OCI-LY7 (cell line): ENCODE data around the gene ZC4H2. TPM values are rescaled to one million over a fixed set of nuclear protein-coding genes. Genes with fewer than 3 reads are reported as not detected.

Experiments
- BruUV-seq: library from RNA; stranded (reverse); fragments of 400-500 nt; replicated peaks from 2 replicates; lab custom pipeline; 2021; lab: Mats Ljungman, UMichigan
- CTCF ChIA-PET: fragments of 300-600 bp; sonication (Branson Sonifier 250); formaldehyde crosslinking; loops from one replicate; lab custom pipeline; 2022; ENCODE audit warnings: antibody characterized with exemption; ENCODE audit not compliant: unreplicated experiment; lab: Charles Lee
- POLR2A ChIA-PET: fragments of 300-600 bp; sonication (Branson Sonifier 250); formaldehyde crosslinking; loops from one replicate; lab custom pipeline; 2022; ENCODE audit warnings: antibody characterized with exemption; lab: Charles Lee
- DNase-seq: peaks from one replicate; pipeline ENCODE4 v3.0.0-alpha.2; 2015; ENCODE audit warnings: low spot score
- H2AFZ ChIP-seq: fragments of 200-600 bp; sonication (generic), shearing (Covaris generic); 2 replicates; pipeline ENCODE4 v1.6.1; 2014; ENCODE audit warnings: mild to moderate bottlenecking, antibody characterized with exemption, low read length, moderate library complexity
- H3K27ac ChIP-seq: fragments of 200-600 bp; sonication (generic); 2 replicates; pipeline ENCODE4 v1.5.1; 2014; ENCODE audit warnings: mixed run types, low read depth, mild to moderate bottlenecking, moderate library complexity, low read length, inconsistent platforms; ENCODE audit not compliant: poor library complexity, severe bottlenecking
- H3K36me3 ChIP-seq: fragments of 200-600 bp; sonication (generic); 2 replicates; pipeline ENCODE4 v1.6.1; 2014; ENCODE audit warnings: mild to moderate bottlenecking, antibody characterized with exemption, low read length, moderate library complexity, mixed read lengths; ENCODE audit not compliant: insufficient read depth
- H3K4me1 ChIP-seq: fragments of 200-600 bp; sonication (generic); 2 replicates; pipeline ENCODE4 v1.5.1; 2014; ENCODE audit warnings: mild to moderate bottlenecking, low read length; ENCODE audit not compliant: insufficient read depth, poor library complexity, severe bottlenecking
- H3K4me2 ChIP-seq: fragments of 200-600 bp; sonication (generic); 2 replicates; pipeline ENCODE4 v1.6.1; 2014; ENCODE audit warnings: mild to moderate bottlenecking, low read length
- H3K4me3 ChIP-seq: fragments of 200-600 bp; sonication (generic); 2 replicates; pipeline ENCODE4 v1.5.1; 2014; ENCODE audit warnings: mild to moderate bottlenecking, low read depth, low read length; ENCODE audit not compliant: poor library complexity, severe bottlenecking
- H3K79me2 ChIP-seq: fragments of 200-600 bp; sonication (generic); 2 replicates; pipeline ENCODE4 v1.6.1; 2016; ENCODE audit warnings: low read depth, mild to moderate bottlenecking, low read length, moderate library complexity, mixed read lengths; ENCODE audit not compliant: insufficient read depth
- H3K9me2 ChIP-seq: fragments of 200-600 bp; sonication (generic); 2 replicates; pipeline ENCODE4 v1.6.1; 2016; ENCODE audit warnings: mild to moderate bottlenecking, low read length, mixed read lengths; ENCODE audit not compliant: insufficient read depth
- H3K9me3 ChIP-seq: fragments of 200-600 bp; sonication (generic); 2 replicates; pipeline ENCODE4 v1.6.1; 2014; ENCODE audit warnings: mild to moderate bottlenecking, mixed run types, low read length, mixed read lengths
- H4K20me1 ChIP-seq: fragments of 200-600 bp; sonication (generic); 2 replicates; pipeline ENCODE4 v1.6.1; 2014; ENCODE audit warnings: mild to moderate bottlenecking, antibody characterized with exemption, low read length, moderate library complexity, mixed read lengths; ENCODE audit not compliant: insufficient read depth
- CTCF ChIP-seq: fragments of 200-600 bp; sonication (generic); conservative IDR thresholded peaks from 2 replicates; pipeline ENCODE4 v1.5.1; 2014; ENCODE audit warnings: mild to moderate bottlenecking, antibody characterized with exemption, low read length, moderate library complexity, mixed read lengths
- EZH2phosphoT487 ChIP-seq: fragments of 200-600 bp; sonication (generic); IDR thresholded peaks from 2 replicates; pipeline ENCODE4 v1.6.1; 2018; ENCODE audit warnings: low read depth, borderline replicate concordance, mild to moderate bottlenecking, mixed run types, antibody characterized with exemption, low read length, moderate library complexity, mixed read lengths
- intact Hi-C: fragments of 100-400 bp; cut with micrococcal nuclease; formaldehyde crosslinking; loops from one replicate; pipeline ENCODE4 v1.10.0; 2022; ENCODE audit not compliant: unreplicated experiment
- total RNA-seq, 2 experiments: library from RNA; depleted of rRNA in 1 of 2; stranded (reverse); fragments of >200 nt in 1 of 2; shearing (Covaris generic) in 1 of 2; gene quantifications; 2 replicates each; pipeline ENCODE4 v1.2.3, GENCODE V29; 2014 to 2022

The ZC4H2 gene
- total RNA-seq, 2 experiments from 2014 or later, result 20.1 to 23.4 TPM

DNA sequence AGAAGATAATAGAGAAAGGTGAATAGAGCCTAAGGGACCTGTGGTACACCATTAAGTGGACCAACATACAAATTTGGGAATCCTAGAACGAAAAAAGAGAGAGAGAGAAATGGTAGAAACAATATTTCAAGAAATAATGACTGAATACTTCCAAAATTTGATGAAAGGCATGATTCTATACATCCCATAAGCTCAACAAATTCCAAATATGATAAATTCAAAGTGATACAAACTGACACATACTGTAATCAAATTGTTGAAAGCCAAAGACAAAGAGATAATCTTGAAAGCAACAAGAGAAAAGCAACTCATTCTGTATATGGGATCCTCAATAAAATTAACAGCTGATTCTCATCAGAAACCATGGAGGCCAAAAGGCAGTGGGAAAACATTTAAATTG lies 20.6 kb upstream of the ZC4H2 start:
- H3K9me3 ChIP-seq, result no peaks in the 10 kb centered on the region
- H2AFZ ChIP-seq, result no peak overlapping the region
- H3K4me2 ChIP-seq, result no peak overlapping the region
- H3K4me1 ChIP-seq, result no peaks in the 10 kb centered on the region
- H3K4me3 ChIP-seq, result no peak overlapping the region
- no peaks in the 10 kb centered on the region for H3K9me2 ChIP-seq
- intact Hi-C loops, result no loop called here
- ChIA-PET CTCF (no interaction called here), POLR2A (interaction anchor here (0.6 to 1.1 kb wide), 2 partner anchors 14 to 951 kb away, joined by 3 to 4 read pairs; no protein-coding TSS in a partner anchor)
- H3K79me2 ChIP-seq, result no peaks in the 10 kb centered on the region
- DNase-seq, result no peak
- TF ChIP-seq EZH2phosphoT487 (no peak), CTCF (no peak)
- no peak overlapping the region for H3K27ac ChIP-seq
- H3K36me3 ChIP-seq, result no peaks in the 10 kb centered on the region
- no peaks in the 10 kb centered on the region for H4K20me1 ChIP-seq
- BruUV-seq, result no TSS peak

- Histone ChIP-seq H3K27ac (no peak overlapping the region), H2AFZ (no peak overlapping the region), H3K36me3 (no peaks in the 10 kb centered on the region), H3K4me3 (no peak overlapping the region), H3K79me2 (no peaks in the 10 kb centered on the region), H3K4me2 (no peak overlapping the region), H3K9me3 (no peaks in the 10 kb centered on the region), H3K4me1 (no peaks in the 10 kb centered on the region), H4K20me1 (no peaks in the 10 kb centered on the region), H3K9me2 (no peaks in the 10 kb centered on the region)
- DNase-seq, result no peak
- intact Hi-C loops, result no loop called here
- ChIA-PET CTCF (no interaction called here), POLR2A (interaction anchor here (0.7 kb wide), 3 partner anchors 19 to 1481 kb away, joined by 3 to 5 read pairs (median 3); no protein-coding TSS in a partner anchor)
- TF ChIP-seq CTCF (no peak), EZH2phosphoT487 (no peak)
- BruUV-seq, result no TSS peak
Observed at GRCh38 chrX:64994131-64994798, 18.0 kb upstream of the ZC4H2 start.

DNA sequence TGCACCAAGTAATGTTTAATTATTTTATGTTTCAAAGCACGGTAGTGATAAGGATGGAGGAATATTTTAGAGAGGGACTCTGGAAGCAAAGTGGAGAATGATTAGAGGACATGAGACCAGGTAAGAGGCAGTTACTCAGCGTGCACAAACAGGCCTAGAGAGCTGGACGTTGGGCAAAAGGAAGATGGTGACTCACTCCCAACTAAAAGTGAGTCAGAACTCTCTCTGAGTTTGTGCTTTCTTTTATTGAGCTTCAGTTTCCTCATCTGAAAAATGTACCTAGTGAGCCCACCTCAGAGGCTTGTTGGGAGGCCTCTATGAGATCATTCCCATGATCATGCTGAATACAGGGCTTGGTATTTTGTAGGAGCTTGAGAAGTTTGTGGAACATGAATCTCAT lies 1.6 kb upstream of the ZC4H2 start:
- no peak overlapping the region for H3K4me3 ChIP-seq
- H4K20me1 ChIP-seq, result no peaks in the 10 kb centered on the region
- CTCF ChIA-PET, result no interaction called here
- H3K79me2 ChIP-seq, result peaks cover 24% of the 10 kb centered on the region
- H3K9me3 ChIP-seq, result no peaks in the 10 kb centered on the region
- no peak overlapping the region for H3K27ac ChIP-seq
- peaks cover 15% of the 10 kb centered on the region for H3K4me1 ChIP-seq
- no peaks in the 10 kb centered on the region for H3K36me3 ChIP-seq
- no peak for DNase-seq
- no TSS peak for BruUV-seq
- POLR2A ChIA-PET, result no interaction called here
- H3K9me2 ChIP-seq, result no peaks in the 10 kb centered on the region
- no peak overlapping the region for H3K4me2 ChIP-seq
- intact Hi-C loops, result loop anchor here (5.0 to 10.0 kb wide), 2 partner anchors 126 to 557 kb away; partner anchors contain the start of gene LAS1L
- TF ChIP-seq EZH2phosphoT487, result no peak
- TF ChIP-seq CTCF, result no peak
- H2AFZ ChIP-seq, result no peak overlapping the region
